Thoracic aorta (tissue), 2 donors: ENCODE data around the gene PGC. TPM values are rescaled to one million over a fixed set of nuclear protein-coding genes. Genes with fewer than 3 reads are reported as not detected.

Experiments used
- ATAC-seq: fragments of 150-250 bp; one replicate; pipeline ENCODE4 v1.8.0; 2017; ENCODE audit warnings: low read depth; ENCODE audit not compliant: insufficient number of reproducible peaks, low FRiP score
- DNase-seq: peaks from one replicate; pipeline ENCODE4 v3.0.0-alpha.2; 2020; ENCODE audit warnings: low spot score
- H3K27ac ChIP-seq, 2 donors: fragments of 200-600 bp; sonication (generic); 1 replicate in 1 of 2; 2 replicates in 1 of 2; pipeline ENCODE4 v1.5.1; 2016; ENCODE audit warnings: mild to moderate bottlenecking in 2 of 2, moderate library complexity in 2 of 2
- H3K27me3 ChIP-seq: fragments of 200-600 bp; sonication (generic); replicated peaks from 2 replicates; pipeline ENCODE4 v1.6.0; 2016; ENCODE audit warnings: mild to moderate bottlenecking; ENCODE audit not compliant: insufficient read depth
- H3K36me3 ChIP-seq: fragments of 200-600 bp; sonication (generic); one replicate; pipeline ENCODE4 v1.5.1; 2016
- H3K4me1 ChIP-seq, 2 donors: fragments of 200-600 bp; sonication (generic); 1 replicate in 1 of 2; 2 replicates in 1 of 2; pipeline versions ENCODE4 v1.5.1 to v1.6.0; 2016; ENCODE audit warnings: low read depth in 2 of 2, mild to moderate bottlenecking in 1 of 2; ENCODE audit not compliant: control insufficient read depth in 1 of 2
- H3K4me3 ChIP-seq: fragments of 200-600 bp; sonication (generic); 2 replicates; pipeline ENCODE4 v1.5.1; 2016; ENCODE audit warnings: mild to moderate bottlenecking
- H3K9me3 ChIP-seq: fragments of 200-600 bp; sonication (generic); 2 replicates; pipeline ENCODE4 v1.5.1; 2016
- CTCF ChIP-seq: fragments of 200-600 bp; sonication (generic); IDR thresholded peaks from one replicate; pipeline ENCODE4 v1.5.1; 2019; ENCODE audit warnings: antibody characterized with exemption
- total RNA-seq, 2 donors: library from RNA; depleted of rRNA; stranded (reverse); fragments of >200 nt; gene quantifications; one replicate each; pipeline versions ENCODE4 v1.1.0 to v1.2.3, GENCODE V29; 2016

PGC gene
- total RNA-seq, 2 donors from 2014 or later: 53.1 TPM; not detected in 1

- TF ChIP-seq CTCF: no peak
- peaks cover 13% of the 10 kb centered on the region for H3K36me3 ChIP-seq
- ATAC-seq: no peak
- peaks cover 12 to 30% of the 10 kb centered on the region in 2 donors for H3K4me1 ChIP-seq
- H3K9me3 ChIP-seq: no peaks in the 10 kb centered on the region
- no peak for DNase-seq
- H3K27me3 ChIP-seq: no peaks in the 10 kb centered on the region
- H3K27ac ChIP-seq: no peak overlapping the region
- H3K4me3 ChIP-seq: no peak overlapping the region
These were observed 42.2 kb upstream of the PGC start for GRCh38 chr6:41789390-41789724.

GRCh38 chr6:41787219-41787917 is 40.2 kb upstream of the PGC start, which contains the start of gene TOMM6:
Gene TOMM6, plus strand, starts transcription at chr6:41787694. Its CDS starts 4 bp downstream, at chr6:41787698.
- TF ChIP-seq CTCF: peak; percentile 91
- H3K27me3 ChIP-seq: no peaks in the 10 kb centered on the region
- peak; percentile 70 for DNase-seq
- peak within 1 kb of the TSS; percentile 88 to 92 for H3K27ac ChIP-seq
- peak; percentile 78 for ATAC-seq
- H3K4me1 ChIP-seq: peaks cover 12 to 30% of the 10 kb centered on the region in 2 donors
- H3K4me3 ChIP-seq: peak within 1 kb of the TSS; percentile 94
- no peaks in the 10 kb centered on the region for H3K9me3 ChIP-seq
- peaks cover 12% of the 10 kb centered on the region for H3K36me3 ChIP-seq

- Histone ChIP-seq H3K4me1 (peaks cover 12 to 33% of the 10 kb centered on the region in 2 donors), H3K27me3 (no peaks in the 10 kb centered on the region), H3K36me3 (peaks cover 7% of the 10 kb centered on the region), H3K9me3 (no peaks in the 10 kb centered on the region), H3K4me3 (peak overlapping the region; percentile 94), H3K27ac (peak overlapping the region; percentile 88 to 92)
- DNase-seq (peak; percentile 36), ATAC-seq (peak; percentile 81)
- peak; percentile 82 for TF ChIP-seq CTCF
These were observed 39.4 kb upstream of the PGC start for GRCh38 chr6:41786451-41787218.

- no peak for TF ChIP-seq CTCF
- no peaks in the 10 kb centered on the region for H3K27me3 ChIP-seq
- H3K9me3 ChIP-seq: no peaks in the 10 kb centered on the region
- DNase-seq (no peak), ATAC-seq (no peak)
- H3K4me3 ChIP-seq: peak overlapping the region; percentile 94
- H3K27ac ChIP-seq: peak overlapping the region in 1 of 2 donors; percentile 88
- H3K36me3 ChIP-seq: peaks cover 7% of the 10 kb centered on the region
- peaks cover 16 to 40% of the 10 kb centered on the region in 2 donors for H3K4me1 ChIP-seq
These were observed 38.7 kb upstream of the PGC start for GRCh38 chr6:41785689-41786450.

- Histone ChIP-seq H3K4me3 (no peak overlapping the region), H3K9me3 (no peaks in the 10 kb centered on the region), H3K27ac (no peak overlapping the region), H3K4me1 (peaks cover 17 to 40% of the 10 kb centered on the region in 2 donors), H3K36me3 (peaks cover 5% of the 10 kb centered on the region), H3K27me3 (no peaks in the 10 kb centered on the region)
- ATAC-seq (no peak), DNase-seq (no peak)
- TF ChIP-seq CTCF: no peak
These were observed 38.1 kb upstream of the PGC start for GRCh38 chr6:41785254-41785653.
